A673 (cell line): ENCODE results near the gene MEGF6. TPM values are rescaled to one million over a fixed set of nuclear protein-coding genes. Genes with fewer than 3 reads are reported as not detected.

Experiments
- BruUV-seq: library from RNA; stranded (reverse); fragments of 400-500 nt; replicated peaks from 2 replicates; lab custom pipeline; 2021; lab: Mats Ljungman, UMichigan
- CTCF ChIA-PET: fragments of 300-600 bp; sonication (Branson Sonifier 250); formaldehyde crosslinking; loops from one replicate; lab custom pipeline; 2022; ENCODE audit warnings: antibody characterized with exemption; lab: Charles Lee
- POLR2A ChIA-PET: fragments of 300-600 bp; sonication (Branson Sonifier 250); formaldehyde crosslinking; loops from one replicate; lab custom pipeline; 2022; ENCODE audit warnings: antibody characterized with exemption; ENCODE audit not compliant: low non-redundant PET; lab: Charles Lee
- DNase-seq: peaks from one replicate; pipeline ENCODE4 v3.0.0-alpha.2; 2015; ENCODE audit warnings: low spot score
- H3K27ac ChIP-seq: fragments of 200-600 bp; sonication (generic); 2 replicates; pipeline ENCODE4 v1.5.1; 2016; ENCODE audit warnings: mixed run types, low read depth, mild to moderate bottlenecking, mixed read lengths, antibody characterized with exemption, low read length; ENCODE audit not compliant: poor library complexity, severe bottlenecking
- H3K27me3 ChIP-seq: fragments of 200-600 bp; sonication (generic); replicated peaks from 2 replicates; pipeline ENCODE4 v1.6.1; 2017; ENCODE audit warnings: mixed run types, low read depth, mild to moderate bottlenecking, mixed read lengths, antibody characterized with exemption, low read length; ENCODE audit not compliant: insufficient read depth, poor library complexity
- H3K36me3 ChIP-seq: fragments of 200-600 bp; sonication (generic); 2 replicates; pipeline ENCODE4 v1.6.1; 2016; ENCODE audit warnings: mixed run types, mild to moderate bottlenecking, mixed read lengths, antibody characterized with exemption, low read length; ENCODE audit not compliant: insufficient read depth, poor library complexity, severe bottlenecking
- H3K4me1 ChIP-seq: fragments of 200-600 bp; sonication (generic); 2 replicates; pipeline ENCODE4 v1.6.1; 2017; ENCODE audit warnings: mixed run types, mild to moderate bottlenecking, mixed read lengths, antibody characterized with exemption, low read length; ENCODE audit not compliant: insufficient read depth, poor library complexity, severe bottlenecking
- H3K4me3 ChIP-seq: fragments of 200-600 bp; sonication (generic); 2 replicates; pipeline ENCODE4 v1.5.1; 2016; ENCODE audit warnings: low read depth, mixed run types, mild to moderate bottlenecking, mixed read lengths, low read length; ENCODE audit not compliant: poor library complexity, severe bottlenecking
- H3K9me3 ChIP-seq: fragments of 200-600 bp; sonication (generic); 2 replicates; pipeline ENCODE4 v1.6.1; 2016; ENCODE audit warnings: mixed run types, low read depth, mild to moderate bottlenecking, mixed read lengths, antibody characterized with exemption, low read length; ENCODE audit not compliant: poor library complexity, severe bottlenecking
- EZH2 ChIP-seq: fragments of 200-600 bp; sonication (generic); IDR thresholded peaks from 2 replicates; pipeline ENCODE4 v1.6.1; 2017; ENCODE audit warnings: borderline replicate concordance, low read depth, mild to moderate bottlenecking, mixed read lengths, antibody characterized with exemption, low read length; ENCODE audit not compliant: poor library complexity, severe bottlenecking
- intact Hi-C: fragments of 100-400 bp; cut with micrococcal nuclease; formaldehyde crosslinking; loops from one replicate; pipeline ENCODE4 v1.10.0; 2022; ENCODE audit not compliant: unreplicated experiment
- total RNA-seq: library from RNA; stranded (reverse); gene quantifications from 2 replicates; pipeline ENCODE4 v1.2.3, GENCODE V29; 2021
- TF ChIP-seq, protein P1 (sequence below): fragments of 300-800, 200-600 bp; sonication (generic); conservative IDR thresholded peaks from 2 replicates; pipeline ENCODE4 v1.5.1; 2017; ENCODE audit warnings: low read depth, mild to moderate bottlenecking, antibody characterized with exemption, low read length, moderate library complexity, mixed read lengths

MEGF6 gene
- total RNA-seq, 1 experiment from 2014 or later: 2.8 TPM

DNA sequence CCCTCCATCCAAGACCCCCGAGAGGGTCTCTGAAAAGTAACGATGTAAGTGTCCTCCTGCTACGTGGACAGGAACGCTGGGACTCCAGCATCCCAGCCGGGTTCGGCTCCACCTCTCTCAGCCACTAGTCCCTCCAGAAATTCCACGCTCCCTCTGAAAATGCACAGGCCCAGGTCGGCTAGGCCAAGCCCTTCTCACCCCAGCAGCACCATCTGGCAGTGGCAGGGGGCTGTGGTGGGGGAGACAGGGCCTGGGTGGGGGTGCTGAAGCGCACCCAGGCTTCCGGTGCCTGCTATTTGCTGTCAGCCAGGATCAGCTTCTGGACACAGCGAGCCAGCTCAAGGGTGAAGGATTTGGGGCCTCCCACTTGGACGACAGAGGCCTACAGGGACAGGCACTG is 83.5 kb downstream of the MEGF6 start:
- Histone ChIP-seq H3K27ac (no peak overlapping the region), H3K36me3 (no peaks in the 10 kb centered on the region), H3K4me3 (no peak overlapping the region), H3K9me3 (no peaks in the 10 kb centered on the region), H3K27me3 (no peaks in the 10 kb centered on the region), H3K4me1 (peaks cover 7% of the 10 kb centered on the region)
- ChIA-PET POLR2A (no interaction called here), CTCF (no interaction called here)
- intact Hi-C loops: no loop called here
- DNase-seq: no peak
- no TSS peak for BruUV-seq
- no peak for TF ChIP-seq EZH2
- TF ChIP-seq, protein P1, sequence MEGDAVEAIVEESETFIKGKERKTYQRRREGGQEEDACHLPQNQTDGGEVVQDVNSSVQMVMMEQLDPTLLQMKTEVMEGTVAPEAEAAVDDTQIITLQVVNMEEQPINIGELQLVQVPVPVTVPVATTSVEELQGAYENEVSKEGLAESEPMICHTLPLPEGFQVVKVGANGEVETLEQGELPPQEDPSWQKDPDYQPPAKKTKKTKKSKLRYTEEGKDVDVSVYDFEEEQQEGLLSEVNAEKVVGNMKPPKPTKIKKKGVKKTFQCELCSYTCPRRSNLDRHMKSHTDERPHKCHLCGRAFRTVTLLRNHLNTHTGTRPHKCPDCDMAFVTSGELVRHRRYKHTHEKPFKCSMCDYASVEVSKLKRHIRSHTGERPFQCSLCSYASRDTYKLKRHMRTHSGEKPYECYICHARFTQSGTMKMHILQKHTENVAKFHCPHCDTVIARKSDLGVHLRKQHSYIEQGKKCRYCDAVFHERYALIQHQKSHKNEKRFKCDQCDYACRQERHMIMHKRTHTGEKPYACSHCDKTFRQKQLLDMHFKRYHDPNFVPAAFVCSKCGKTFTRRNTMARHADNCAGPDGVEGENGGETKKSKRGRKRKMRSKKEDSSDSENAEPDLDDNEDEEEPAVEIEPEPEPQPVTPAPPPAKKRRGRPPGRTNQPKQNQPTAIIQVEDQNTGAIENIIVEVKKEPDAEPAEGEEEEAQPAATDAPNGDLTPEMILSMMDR: no peak

DNA sequence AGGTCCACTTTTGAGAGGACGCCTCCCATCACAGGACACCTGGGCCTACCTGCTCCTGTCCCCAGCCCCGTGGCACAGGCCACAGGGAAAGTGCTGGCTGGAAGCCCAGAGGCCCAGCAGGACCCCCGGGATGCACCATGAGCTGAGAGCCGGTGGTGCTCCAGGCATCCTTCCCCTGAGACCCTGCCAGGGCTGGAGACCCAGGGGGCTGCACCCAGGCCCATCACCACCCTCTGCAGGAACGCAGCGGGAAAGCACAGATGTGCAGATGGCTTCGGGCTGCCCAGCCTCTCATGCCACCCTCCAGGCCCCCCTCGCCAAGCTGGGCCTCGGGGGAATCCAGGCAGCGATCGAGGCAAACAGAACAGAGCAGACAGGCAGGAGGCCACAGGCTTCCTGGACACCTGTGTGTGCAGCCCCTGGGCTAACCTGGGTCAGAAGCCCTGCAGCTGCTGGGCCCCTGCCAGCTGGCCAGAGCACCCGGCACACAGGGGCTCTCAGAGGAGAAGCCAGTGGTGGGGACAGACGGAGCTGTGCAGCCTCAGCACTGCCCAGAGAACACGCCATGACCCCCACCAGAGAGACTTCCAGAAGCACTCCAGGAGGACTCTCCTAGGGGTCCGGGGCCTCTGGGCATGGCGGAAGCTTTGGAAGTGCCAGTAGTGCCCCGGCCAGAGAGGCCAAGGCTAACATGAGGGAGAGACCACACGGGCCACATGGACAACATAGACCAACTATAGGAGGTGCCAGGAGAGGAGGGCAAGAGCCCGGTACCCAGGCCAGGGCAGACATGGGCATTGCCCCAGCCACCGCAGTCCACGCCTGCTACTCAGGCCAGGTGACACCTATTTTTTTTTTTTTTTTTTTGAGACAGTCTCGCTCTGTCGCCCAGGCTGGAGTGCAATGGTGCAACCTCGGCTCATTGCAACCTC is 85.5 kb downstream of the MEGF6 start:
- ChIA-PET CTCF (no interaction called here), POLR2A (no interaction called here)
- Histone ChIP-seq H3K9me3 (no peaks in the 10 kb centered on the region), H3K4me1 (peaks cover 7% of the 10 kb centered on the region), H3K4me3 (no peak overlapping the region), H3K27me3 (no peaks in the 10 kb centered on the region), H3K27ac (no peak overlapping the region), H3K36me3 (no peaks in the 10 kb centered on the region)
- BruUV-seq: no TSS peak
- DNase-seq: no peak
- intact Hi-C loops: no loop called here
- TF ChIP-seq EZH2: no peak
- TF ChIP-seq, protein P1: no peak

DNA sequence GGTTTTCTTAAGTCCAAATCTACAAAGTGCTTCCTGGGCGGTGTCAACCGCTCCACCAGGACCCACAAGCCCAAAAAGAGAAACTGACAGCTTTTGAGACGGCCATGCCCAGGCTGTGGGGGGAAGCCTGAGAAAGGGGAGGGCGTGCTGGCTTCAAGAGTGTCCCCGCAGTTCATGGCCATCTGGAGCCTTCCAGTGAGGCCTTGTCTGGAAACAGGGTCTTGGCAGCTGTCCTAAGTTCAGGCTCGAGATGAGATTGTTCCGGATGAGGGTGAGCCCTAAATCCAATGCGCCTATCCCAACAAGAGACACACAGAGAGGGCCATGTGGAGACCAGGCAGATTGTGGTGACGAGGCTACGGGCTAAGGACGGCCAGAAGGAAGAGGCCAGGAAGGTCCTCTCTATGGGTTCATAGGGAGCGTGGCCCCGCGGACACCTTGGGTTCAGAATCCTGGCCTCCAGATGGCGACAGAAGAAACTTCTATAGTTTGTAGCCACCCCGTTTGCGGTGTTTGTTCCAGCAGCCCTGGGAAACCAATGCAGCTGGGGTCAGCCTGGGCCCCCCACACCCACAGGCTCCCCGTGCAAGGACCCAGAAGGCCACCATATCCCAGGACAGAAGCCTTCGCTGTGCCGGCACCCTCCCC is 86.6 kb downstream of the MEGF6 start:
- ChIA-PET POLR2A (no interaction called here), CTCF (no interaction called here)

More for the DNA sequence above, 86.6 kb downstream of the MEGF6 start:
- no peak for DNase-seq
- intact Hi-C loops: no loop called here
- H3K27me3 ChIP-seq: no peaks in the 10 kb centered on the region
- H3K9me3 ChIP-seq: no peaks in the 10 kb centered on the region
- no peak overlapping the region for H3K27ac ChIP-seq
- H3K36me3 ChIP-seq: no peaks in the 10 kb centered on the region
- H3K4me1 ChIP-seq: no peaks in the 10 kb centered on the region
- H3K4me3 ChIP-seq: no peak overlapping the region
- no peak for TF ChIP-seq EZH2
- TF ChIP-seq, protein P1: no peak
- no TSS peak for BruUV-seq
